Measurements from ENCODE around the gene ADGRL1. TPM values are rescaled to one million over a fixed set of nuclear protein-coding genes. Genes with fewer than 3 reads are reported as not detected.

The ADGRL1 gene
- polyA plus RNA-seq, 1 donor, result 25.6 TPM

DNA sequence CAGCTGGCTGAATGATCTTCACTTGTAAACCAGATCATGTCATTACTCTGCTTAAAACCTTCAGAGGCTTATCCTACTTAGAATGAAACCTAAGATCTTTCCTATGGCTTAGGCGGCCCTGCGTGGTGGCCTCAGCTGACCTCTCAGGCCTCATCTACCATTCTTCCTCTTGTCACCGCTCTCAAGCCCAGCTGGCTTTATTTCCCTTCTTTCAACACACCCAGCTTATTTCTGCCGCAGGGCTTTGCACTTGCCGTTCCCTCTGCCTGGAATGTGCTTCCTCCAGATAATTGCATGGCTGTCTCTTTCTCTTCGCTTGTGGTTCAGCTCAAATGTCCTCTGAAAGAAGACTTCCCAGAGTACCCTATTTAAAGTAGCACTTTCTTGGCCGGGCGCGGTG, 66.0 kb downstream of the ADGRL1 start:
- no peaks in the 10 kb centered on the region for H3K36me3 ChIP-seq (ENCODE audit: control insufficient read depth, insufficient read depth, low read length)
- H3K4me3 ChIP-seq (ENCODE audit: low read length), result no peak overlapping the region
- WGBS (ENCODE audit: insufficient coverage, low lambda C conversion rate), result 80% methylated on average over 1 of the region's 9 CpGs
- DNase-seq, result no peak
- no peaks in the 10 kb centered on the region for H3K27me3 ChIP-seq (ENCODE audit: control insufficient read depth, insufficient read depth, low read length)
- no peaks in the 10 kb centered on the region for H3K9me3 ChIP-seq (ENCODE audit: control insufficient read depth, low read depth, low read length)
- H3K27ac ChIP-seq (ENCODE audit: low read length), result no peak overlapping the region
- peaks cover 10% of the 10 kb centered on the region for H3K4me1 ChIP-seq (ENCODE audit: control insufficient read depth, insufficient read depth, low read length)

GRCh38 chr19:14138576-14139265, 67.2 kb downstream of the ADGRL1 start:
- Histone ChIP-seq H3K4me1 (ENCODE audit: control insufficient read depth, insufficient read depth, low read length) (peaks cover 10% of the 10 kb centered on the region), H3K27ac (ENCODE audit: low read length) (no peak overlapping the region), H3K4me3 (ENCODE audit: low read length) (no peak overlapping the region), H3K9me3 (ENCODE audit: control insufficient read depth, low read depth, low read length) (no peaks in the 10 kb centered on the region), H3K27me3 (ENCODE audit: control insufficient read depth, insufficient read depth, low read length) (no peaks in the 10 kb centered on the region), H3K36me3 (ENCODE audit: control insufficient read depth, insufficient read depth, low read length) (no peaks in the 10 kb centered on the region)
- DNase-seq, result no peak
- WGBS (ENCODE audit: insufficient coverage, low lambda C conversion rate), result 100% methylated on average over 1 of the region's 9 CpGs

GRCh38 chr19:14136509-14137281, 69.3 kb downstream of the ADGRL1 start, which contains the start of gene ASF1B:
Gene ASF1B (minus strand): TSS chr19:14136589. CDS start chr19:14136456, 133 bp downstream.
- WGBS (ENCODE audit: insufficient coverage, low lambda C conversion rate), result no CpG with 5 or more reads among the region's 78 CpGs
- peak within 1 kb of the TSS; percentile 83 for H3K4me3 ChIP-seq (ENCODE audit: low read length)
- no peaks in the 10 kb centered on the region for H3K27me3 ChIP-seq (ENCODE audit: control insufficient read depth, insufficient read depth, low read length)
- peak; percentile 100 for DNase-seq
- peaks cover 10% of the 10 kb centered on the region for H3K4me1 ChIP-seq (ENCODE audit: control insufficient read depth, insufficient read depth, low read length)
- H3K27ac ChIP-seq (ENCODE audit: low read length), result peak within 1 kb of the TSS; percentile 97
- H3K36me3 ChIP-seq (ENCODE audit: control insufficient read depth, insufficient read depth, low read length), result no peaks in the 10 kb centered on the region
- H3K9me3 ChIP-seq (ENCODE audit: control insufficient read depth, low read depth, low read length), result no peaks in the 10 kb centered on the region

DNA sequence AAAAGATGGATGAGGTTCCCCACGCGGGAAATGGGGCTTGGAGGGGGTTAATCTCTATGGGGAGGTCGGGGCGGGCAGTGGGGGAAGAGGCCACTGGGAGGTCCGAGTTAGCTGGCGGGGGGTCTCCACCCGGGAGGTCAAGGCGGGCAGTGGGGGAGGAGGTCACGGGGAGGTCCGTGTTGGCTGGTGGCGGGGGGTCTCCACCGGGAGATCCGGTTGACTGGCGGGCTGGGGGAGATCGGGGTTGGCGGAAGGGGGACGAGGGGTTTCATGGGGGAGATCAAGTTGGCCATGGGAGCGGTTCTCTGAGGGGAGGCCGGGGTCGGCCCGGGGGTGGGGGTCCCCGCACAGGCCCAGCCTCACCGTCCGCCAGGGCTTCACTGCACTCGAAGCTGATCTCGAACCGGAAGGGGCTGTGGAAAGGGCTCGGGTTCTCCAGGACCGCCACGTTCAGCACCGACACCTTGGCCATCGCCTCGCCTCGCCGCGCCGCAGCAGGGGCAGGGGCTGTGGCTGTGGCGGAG, 69.9 kb downstream of the ADGRL1 start:
- peak overlapping the region; percentile 69 for H3K4me3 ChIP-seq (ENCODE audit: low read length)
- no peaks in the 10 kb centered on the region for H3K36me3 ChIP-seq (ENCODE audit: control insufficient read depth, insufficient read depth, low read length)
- H3K27me3 ChIP-seq (ENCODE audit: control insufficient read depth, insufficient read depth, low read length), result no peaks in the 10 kb centered on the region
- H3K4me1 ChIP-seq (ENCODE audit: control insufficient read depth, insufficient read depth, low read length), result peaks cover 10% of the 10 kb centered on the region
- no peak for DNase-seq
- no peak overlapping the region for H3K27ac ChIP-seq (ENCODE audit: low read length)
- WGBS (ENCODE audit: insufficient coverage, low lambda C conversion rate), result no CpG with 5 or more reads among the region's 38 CpGs
- no peaks in the 10 kb centered on the region for H3K9me3 ChIP-seq (ENCODE audit: control insufficient read depth, low read depth, low read length)

DNA sequence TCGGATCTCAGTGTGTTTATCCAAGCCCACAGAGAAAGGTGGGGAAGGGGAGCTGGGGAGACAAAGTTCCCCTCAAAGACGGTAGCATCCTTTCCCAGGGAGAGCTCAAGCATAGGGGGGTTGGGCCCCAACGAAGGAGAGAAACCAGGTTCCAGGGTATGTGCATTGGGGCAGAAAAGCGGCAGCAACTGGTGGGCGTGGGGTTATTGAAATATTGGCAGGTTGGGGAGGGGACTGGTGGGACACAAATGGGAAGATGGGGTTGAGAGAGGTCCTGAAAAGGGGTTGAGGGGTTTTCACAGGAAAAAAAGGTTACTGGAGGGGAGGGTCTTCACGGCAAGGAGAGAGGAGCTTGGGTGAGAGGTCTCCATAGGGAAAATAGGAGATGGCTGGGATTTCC, 70.6 kb downstream of the ADGRL1 start:
- H3K4me1 ChIP-seq (ENCODE audit: control insufficient read depth, insufficient read depth, low read length), result peaks cover 10% of the 10 kb centered on the region
- 40% methylated on average over 2 of the region's 6 CpGs for WGBS (ENCODE audit: insufficient coverage, low lambda C conversion rate)
- H3K4me3 ChIP-seq (ENCODE audit: low read length), result peak overlapping the region; percentile 69
- H3K27me3 ChIP-seq (ENCODE audit: control insufficient read depth, insufficient read depth, low read length), result no peaks in the 10 kb centered on the region
- no peak overlapping the region for H3K27ac ChIP-seq (ENCODE audit: low read length)
- no peak for DNase-seq
- H3K9me3 ChIP-seq (ENCODE audit: control insufficient read depth, low read depth, low read length), result no peaks in the 10 kb centered on the region
- H3K36me3 ChIP-seq (ENCODE audit: control insufficient read depth, insufficient read depth, low read length), result no peaks in the 10 kb centered on the region

DNA sequence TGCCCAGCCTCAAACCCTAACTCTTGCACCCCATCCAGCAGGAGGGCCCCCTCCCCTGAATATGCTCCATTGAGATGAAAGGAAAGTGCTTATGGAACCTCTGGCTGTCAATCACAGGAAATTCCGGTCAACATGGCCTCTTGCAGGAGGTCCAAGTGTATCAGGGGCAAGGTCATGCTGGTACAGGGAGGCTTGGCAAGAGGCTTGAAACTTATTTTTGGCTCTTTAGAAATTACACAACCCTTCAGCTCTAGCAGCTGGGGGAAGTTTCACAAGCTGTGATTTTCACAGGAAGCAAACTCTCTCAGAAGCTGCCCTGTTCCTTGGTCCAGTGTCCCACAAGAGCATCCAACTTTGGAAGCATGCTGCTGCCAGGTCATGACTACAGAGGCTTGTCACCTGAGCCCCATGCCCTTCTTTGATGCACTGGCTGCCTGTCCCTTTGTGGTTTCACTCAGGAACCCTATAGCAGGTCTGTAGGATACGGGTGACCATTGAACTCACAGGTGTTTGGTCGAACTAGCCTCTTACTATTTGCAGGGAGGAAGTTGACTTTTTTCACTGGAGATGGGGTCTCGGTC, 78.0 kb downstream of the ADGRL1 start:
- H3K36me3 ChIP-seq (ENCODE audit: control insufficient read depth, insufficient read depth, low read length), result peaks cover 2% of the 10 kb centered on the region
- WGBS (ENCODE audit: insufficient coverage, low lambda C conversion rate), result no CpG with 5 or more reads among the region's 4 CpGs
- H3K27me3 ChIP-seq (ENCODE audit: control insufficient read depth, insufficient read depth, low read length), result no peaks in the 10 kb centered on the region
- no peaks in the 10 kb centered on the region for H3K9me3 ChIP-seq (ENCODE audit: control insufficient read depth, low read depth, low read length)
- H3K27ac ChIP-seq (ENCODE audit: low read length), result no peak overlapping the region
- H3K4me1 ChIP-seq (ENCODE audit: control insufficient read depth, insufficient read depth, low read length), result no peaks in the 10 kb centered on the region
- DNase-seq, result no peak
- H3K4me3 ChIP-seq (ENCODE audit: low read length), result no peak overlapping the region

DNA sequence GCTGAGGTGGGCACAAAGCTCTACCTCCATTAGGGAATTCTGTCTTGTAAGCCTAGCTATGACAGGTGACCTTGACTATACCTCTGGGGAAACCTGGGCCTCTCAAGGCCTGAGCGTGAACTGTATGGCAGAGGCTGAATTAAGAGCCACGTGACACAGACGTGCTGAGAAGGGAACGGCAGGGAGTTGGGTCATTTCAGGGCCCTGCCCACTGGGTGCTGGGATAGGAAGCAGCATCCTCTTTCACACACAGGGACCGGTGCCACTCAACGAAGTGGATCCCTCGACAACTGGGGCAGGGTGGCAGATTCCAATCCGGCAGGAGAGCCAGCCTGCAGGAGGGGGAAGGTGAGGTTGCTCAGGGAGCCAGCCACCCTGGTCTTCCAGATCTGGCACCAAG, 78.8 kb downstream of the ADGRL1 start:
- Histone ChIP-seq H3K36me3 (ENCODE audit: control insufficient read depth, insufficient read depth, low read length) (peaks cover 2% of the 10 kb centered on the region), H3K9me3 (ENCODE audit: control insufficient read depth, low read depth, low read length) (no peaks in the 10 kb centered on the region), H3K4me3 (ENCODE audit: low read length) (no peak overlapping the region), H3K4me1 (ENCODE audit: control insufficient read depth, insufficient read depth, low read length) (no peaks in the 10 kb centered on the region), H3K27me3 (ENCODE audit: control insufficient read depth, insufficient read depth, low read length) (no peaks in the 10 kb centered on the region), H3K27ac (ENCODE audit: low read length) (no peak overlapping the region)
- DNase-seq, result peak; percentile 44 to 67
- WGBS (ENCODE audit: insufficient coverage, low lambda C conversion rate), result 65% methylated on average over 2 of the region's 8 CpGs

DNA sequence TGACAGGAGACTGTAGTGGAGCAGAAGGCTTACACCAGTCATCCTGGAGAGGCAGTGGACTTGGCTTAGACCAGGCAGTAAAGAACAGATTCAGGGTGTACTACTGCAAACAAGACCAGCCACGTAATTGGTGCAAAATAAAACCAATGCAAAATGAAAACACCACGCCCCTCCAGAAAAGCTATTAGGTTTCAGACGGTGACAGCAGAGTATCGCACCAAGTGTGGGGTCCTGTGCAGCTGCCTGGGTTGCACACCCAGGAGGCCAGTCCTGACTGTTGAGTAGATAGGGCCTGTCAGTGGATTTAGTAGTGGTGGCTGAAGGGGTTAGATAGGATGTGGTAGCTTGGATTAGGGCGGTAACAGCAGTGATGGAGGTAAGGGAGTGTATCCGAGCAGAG, 83.0 kb downstream of the ADGRL1 start:
- Histone ChIP-seq H3K27ac (ENCODE audit: low read length) (no peak overlapping the region), H3K36me3 (ENCODE audit: control insufficient read depth, insufficient read depth, low read length) (peaks cover 2% of the 10 kb centered on the region), H3K4me1 (ENCODE audit: control insufficient read depth, insufficient read depth, low read length) (peaks cover 17% of the 10 kb centered on the region), H3K27me3 (ENCODE audit: control insufficient read depth, insufficient read depth, low read length) (no peaks in the 10 kb centered on the region), H3K4me3 (ENCODE audit: low read length) (no peak overlapping the region), H3K9me3 (ENCODE audit: control insufficient read depth, low read depth, low read length) (no peaks in the 10 kb centered on the region)
- DNase-seq, result no peak
- WGBS (ENCODE audit: insufficient coverage, low lambda C conversion rate), result no CpG with 5 or more reads among the region's 6 CpGs

DNA sequence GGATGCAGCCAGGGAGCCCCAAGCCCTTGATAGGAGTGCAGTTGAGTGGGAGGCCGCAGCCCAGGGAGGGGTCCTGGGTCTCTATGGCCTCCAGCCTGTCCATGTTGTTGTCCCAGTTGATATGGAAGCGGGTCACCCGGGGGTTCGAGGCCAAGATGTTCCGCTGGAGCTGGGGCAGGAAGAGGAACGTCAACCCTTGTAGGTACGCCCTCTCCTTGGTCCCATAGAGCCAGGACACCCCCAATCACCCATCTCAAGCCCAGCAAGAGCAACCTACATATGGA, 85.5 kb downstream of the ADGRL1 start:
- no peaks in the 10 kb centered on the region for H3K9me3 ChIP-seq (ENCODE audit: control insufficient read depth, low read depth, low read length)
- H3K4me3 ChIP-seq (ENCODE audit: low read length), result no peak overlapping the region
- 100% methylated on average over 2 of the region's 7 CpGs for WGBS (ENCODE audit: insufficient coverage, low lambda C conversion rate)
- DNase-seq, result no peak
- peaks cover 2% of the 10 kb centered on the region for H3K36me3 ChIP-seq (ENCODE audit: control insufficient read depth, insufficient read depth, low read length)
- H3K27me3 ChIP-seq (ENCODE audit: control insufficient read depth, insufficient read depth, low read length), result no peaks in the 10 kb centered on the region
- no peak overlapping the region for H3K27ac ChIP-seq (ENCODE audit: low read length)
- peaks cover 17% of the 10 kb centered on the region for H3K4me1 ChIP-seq (ENCODE audit: control insufficient read depth, insufficient read depth, low read length)

- Histone ChIP-seq H3K27me3 (ENCODE audit: control insufficient read depth, insufficient read depth, low read length) (no peaks in the 10 kb centered on the region), H3K9me3 (ENCODE audit: control insufficient read depth, low read depth, low read length) (no peaks in the 10 kb centered on the region), H3K4me1 (ENCODE audit: control insufficient read depth, insufficient read depth, low read length) (peaks cover 17% of the 10 kb centered on the region), H3K4me3 (ENCODE audit: low read length) (no peak overlapping the region), H3K27ac (ENCODE audit: low read length) (peak overlapping the region; percentile 98), H3K36me3 (ENCODE audit: control insufficient read depth, insufficient read depth, low read length) (peaks cover 2% of the 10 kb centered on the region)
- no peak for DNase-seq
- no CpG with 5 or more reads among the region's 7 CpGs for WGBS (ENCODE audit: insufficient coverage, low lambda C conversion rate)
These were observed 86.1 kb downstream of the ADGRL1 start for GRCh38 chr19:14119644-14120496.

Data from large intestine (tissue), 3 donors.